GM18858 (cell line): ENCODE data around the gene NOP58.
"Not testable (repeated sequence)": the region's sequence is repeated elsewhere in the genome, so short reads cannot be mapped to it uniquely, and the experiment has no call there.

Experiments used
- ATAC-seq: cut with Tn5 transposase; IDR thresholded peaks from one replicate; pipeline ENCODE4 v1.9.1; 2021; ENCODE audit not compliant: unreplicated experiment

NOP58 gene

GRCh38 chr2:202265467-202266277 lies at the start of gene NOP58:
TSS of gene NOP58 (plus strand) at chr2:202265763. CDS start at chr2:202265942, 179 bp downstream.
- ATAC-seq, result peak; percentile 79

- no peak for ATAC-seq
Observed at GRCh38 chr2:202221873-202222272, 43.7 kb upstream of the NOP58 start.

- ATAC-seq, result no peak
Observed at GRCh38 chr2:202237787-202238233, 27.8 kb upstream of the NOP58 start.

- peak; percentile 96 for ATAC-seq
Observed at GRCh38 chr2:202238234-202239197, 27.0 kb upstream of the NOP58 start, which contains the start of gene SUMO1. TSS of gene SUMO1 (minus strand) at chr2:202238597. CDS start at chr2:202238451, 146 bp downstream.

- not testable (repeated sequence) for ATAC-seq
Observed at GRCh38 chr2:202247710-202248109, 17.9 kb upstream of the NOP58 start.

- ATAC-seq, result no peak
Observed at GRCh38 chr2:202249521-202250253, 15.9 kb upstream of the NOP58 start.

- ATAC-seq, result no peak
Observed at GRCh38 chr2:202251494-202251893, 14.1 kb upstream of the NOP58 start.

- ATAC-seq, result no peak
Observed at GRCh38 chr2:202261531-202261930, 4.0 kb upstream of the NOP58 start.

- ATAC-seq, result no peak
Observed at GRCh38 chr2:202267495-202267894, 1.9 kb downstream of the NOP58 start.

GRCh38 chr2:202269585-202269984 lies 4.0 kb downstream of the NOP58 start:
- no peak for ATAC-seq

GRCh38 chr2:202270487-202270886 lies 4.9 kb downstream of the NOP58 start:
- ATAC-seq, result no peak

- ATAC-seq, result not testable (repeated sequence)
Observed at GRCh38 chr2:202276078-202276720, 10.6 kb downstream of the NOP58 start.

- ATAC-seq, result no peak
Observed at GRCh38 chr2:202278036-202278760, 12.6 kb downstream of the NOP58 start.

- no peak for ATAC-seq
Observed at GRCh38 chr2:202278944-202279343, 13.4 kb downstream of the NOP58 start.

GRCh38 chr2:202286595-202286994 lies 21.0 kb downstream of the NOP58 start:
- ATAC-seq, result no peak

GRCh38 chr2:202289394-202290204 lies 24.0 kb downstream of the NOP58 start:
- ATAC-seq, result no peak

- no peak for ATAC-seq
Observed at GRCh38 chr2:202290316-202290715, 24.8 kb downstream of the NOP58 start.

- ATAC-seq, result no peak
Observed at GRCh38 chr2:202290970-202291369, 25.4 kb downstream of the NOP58 start.

- peak; percentile 88 for ATAC-seq
Observed at GRCh38 chr2:202299712-202300111, 34.1 kb downstream of the NOP58 start.
